GM12865 (cell line): ENCODE data around the gene POU6F2.

Experiments used
- DNase-seq: peaks from one replicate; pipeline ENCODE4 v3.0.0; 2010; ENCODE audit warnings: low read depth
- H3K4me3 ChIP-seq: 2 replicates; pipeline ENCODE4 v1.5.1; 2011; ENCODE audit warnings: mild to moderate bottlenecking, low read depth, low read length, control low read depth
- TF ChIP-seq, protein P1 (sequence below): IDR thresholded peaks from 2 replicates; pipeline ENCODE4 v1.5.1; 2011; ENCODE audit warnings: low read length, control low read depth, low read depth, inconsistent platforms; ENCODE audit not compliant: insufficient read depth; ENCODE audit errors: missing control alignments

The POU6F2 gene

DNA sequence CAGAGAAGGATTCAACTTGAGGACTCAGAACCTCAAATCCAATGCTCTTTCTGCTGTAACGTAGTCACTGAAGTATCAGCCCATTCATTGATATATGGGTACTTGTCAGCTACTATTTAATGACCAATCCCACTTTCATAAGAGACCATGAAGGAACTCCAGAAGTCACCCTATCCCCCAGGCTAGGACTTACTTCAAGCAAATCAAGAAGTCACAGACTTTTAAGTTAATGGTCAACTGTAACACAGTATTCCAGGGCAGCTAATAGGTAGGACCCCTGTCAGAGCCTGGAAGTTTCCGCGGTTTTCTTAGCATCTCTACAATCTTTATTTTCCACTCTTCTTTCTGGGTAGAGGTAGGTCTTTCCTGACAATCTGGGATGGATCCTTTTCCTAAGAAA, 269.9 kb downstream of the POU6F2 start:
- TF ChIP-seq, protein P1, sequence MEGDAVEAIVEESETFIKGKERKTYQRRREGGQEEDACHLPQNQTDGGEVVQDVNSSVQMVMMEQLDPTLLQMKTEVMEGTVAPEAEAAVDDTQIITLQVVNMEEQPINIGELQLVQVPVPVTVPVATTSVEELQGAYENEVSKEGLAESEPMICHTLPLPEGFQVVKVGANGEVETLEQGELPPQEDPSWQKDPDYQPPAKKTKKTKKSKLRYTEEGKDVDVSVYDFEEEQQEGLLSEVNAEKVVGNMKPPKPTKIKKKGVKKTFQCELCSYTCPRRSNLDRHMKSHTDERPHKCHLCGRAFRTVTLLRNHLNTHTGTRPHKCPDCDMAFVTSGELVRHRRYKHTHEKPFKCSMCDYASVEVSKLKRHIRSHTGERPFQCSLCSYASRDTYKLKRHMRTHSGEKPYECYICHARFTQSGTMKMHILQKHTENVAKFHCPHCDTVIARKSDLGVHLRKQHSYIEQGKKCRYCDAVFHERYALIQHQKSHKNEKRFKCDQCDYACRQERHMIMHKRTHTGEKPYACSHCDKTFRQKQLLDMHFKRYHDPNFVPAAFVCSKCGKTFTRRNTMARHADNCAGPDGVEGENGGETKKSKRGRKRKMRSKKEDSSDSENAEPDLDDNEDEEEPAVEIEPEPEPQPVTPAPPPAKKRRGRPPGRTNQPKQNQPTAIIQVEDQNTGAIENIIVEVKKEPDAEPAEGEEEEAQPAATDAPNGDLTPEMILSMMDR: no peak
- DNase-seq: no peak
- H3K4me3 ChIP-seq: no peak overlapping the region

DNA sequence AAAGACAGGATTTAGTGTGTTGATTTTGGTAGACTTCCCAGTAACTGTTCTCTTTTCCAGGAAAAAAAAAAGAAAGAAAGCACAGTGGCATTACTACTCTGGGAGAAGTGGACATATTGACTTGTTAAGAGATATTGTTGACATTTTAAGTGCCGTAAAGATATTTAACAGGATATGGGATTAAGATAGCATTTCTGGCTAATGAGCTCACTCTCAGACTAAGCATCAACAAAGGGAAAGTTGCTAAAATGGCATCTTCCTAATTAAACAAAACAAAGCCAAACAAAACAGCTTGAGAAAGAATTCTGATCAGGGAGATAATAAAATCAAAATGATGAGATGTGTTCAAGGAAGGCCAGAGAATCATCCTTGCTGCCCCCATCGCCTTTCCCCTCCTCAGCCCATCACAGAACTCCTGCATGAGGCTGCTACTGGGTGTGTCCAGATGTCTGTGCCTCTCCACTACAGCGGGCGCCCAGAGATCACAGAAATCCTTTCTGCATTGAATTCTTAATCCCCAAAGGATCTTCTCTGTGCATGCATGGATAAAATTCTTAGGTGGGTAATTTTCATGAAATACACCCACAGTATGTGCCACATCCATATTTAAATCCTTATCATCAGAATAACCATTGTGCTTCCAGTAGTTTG, 270.5 kb downstream of the POU6F2 start:
- H3K4me3 ChIP-seq: no peak overlapping the region
- TF ChIP-seq, protein P1: no peak
- DNase-seq: no peak

DNA sequence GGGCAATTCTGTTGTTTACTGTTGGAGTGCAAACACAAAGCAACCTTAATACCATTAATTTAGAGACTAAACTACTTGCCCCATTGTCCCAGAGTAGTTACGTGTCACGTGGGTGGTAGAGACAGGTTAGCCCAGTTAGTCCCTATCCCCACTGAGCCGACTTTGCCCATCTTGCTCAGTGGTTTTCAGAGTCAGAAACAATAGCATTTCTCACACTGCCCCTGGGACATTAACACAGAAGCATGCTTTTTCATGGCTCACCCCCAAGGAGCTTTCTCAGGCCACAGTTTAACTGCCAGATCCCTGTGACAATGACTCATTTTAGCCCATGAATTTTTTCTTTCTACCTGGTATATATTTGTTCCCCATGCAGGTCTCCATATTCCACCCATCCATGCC, 271.0 kb downstream of the POU6F2 start:
- no peak overlapping the region for H3K4me3 ChIP-seq
- TF ChIP-seq, protein P1: no peak
- no peak for DNase-seq

DNA sequence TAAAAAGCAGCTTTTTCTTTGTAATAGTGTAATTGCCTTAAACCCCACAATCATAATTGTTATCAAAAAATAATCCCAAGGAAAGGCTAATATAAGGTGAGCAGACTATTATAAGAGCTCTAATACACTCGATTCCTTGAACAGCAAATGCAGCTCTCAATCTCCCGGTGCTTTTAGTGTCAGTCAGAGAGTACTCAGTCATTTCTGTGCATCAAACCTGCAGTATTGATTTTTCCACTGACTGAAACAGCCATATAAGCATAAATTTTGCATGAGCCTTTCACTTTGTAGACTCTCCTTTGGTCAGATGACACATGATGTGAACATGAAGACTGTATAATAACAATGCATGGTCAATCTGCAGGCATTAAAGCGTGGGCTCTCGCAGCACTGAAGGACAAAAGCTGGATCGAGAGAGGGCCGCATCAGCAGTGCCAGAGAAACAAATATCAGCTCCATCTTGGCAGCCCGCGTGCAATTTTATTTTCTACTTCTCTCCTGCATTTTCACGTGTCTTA, 272.0 kb downstream of the POU6F2 start:
- no peak for DNase-seq
- TF ChIP-seq, protein P1: no peak
- no peak overlapping the region for H3K4me3 ChIP-seq

DNA sequence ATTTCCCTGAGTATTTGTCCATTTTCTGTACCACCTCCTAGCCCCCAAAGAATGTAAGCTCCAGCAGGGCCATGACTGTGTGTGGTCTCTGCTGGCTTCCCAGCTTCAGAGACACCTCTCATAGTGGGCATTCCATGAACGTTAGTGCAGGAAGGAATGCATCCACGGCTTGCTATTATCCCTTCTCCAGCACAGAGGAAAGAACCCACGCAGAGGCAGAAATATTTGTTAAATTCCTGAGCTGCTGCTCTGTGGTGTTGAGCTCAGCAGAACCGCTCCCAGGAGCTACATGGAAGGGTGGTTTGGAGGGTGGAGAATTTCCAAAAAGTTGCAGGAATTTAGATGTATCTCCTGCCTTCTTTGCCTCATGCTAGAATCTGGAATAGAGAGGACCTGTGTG, 275.2 kb downstream of the POU6F2 start:
- no peak for DNase-seq
- TF ChIP-seq, protein P1: no peak
- H3K4me3 ChIP-seq: no peak overlapping the region

DNA sequence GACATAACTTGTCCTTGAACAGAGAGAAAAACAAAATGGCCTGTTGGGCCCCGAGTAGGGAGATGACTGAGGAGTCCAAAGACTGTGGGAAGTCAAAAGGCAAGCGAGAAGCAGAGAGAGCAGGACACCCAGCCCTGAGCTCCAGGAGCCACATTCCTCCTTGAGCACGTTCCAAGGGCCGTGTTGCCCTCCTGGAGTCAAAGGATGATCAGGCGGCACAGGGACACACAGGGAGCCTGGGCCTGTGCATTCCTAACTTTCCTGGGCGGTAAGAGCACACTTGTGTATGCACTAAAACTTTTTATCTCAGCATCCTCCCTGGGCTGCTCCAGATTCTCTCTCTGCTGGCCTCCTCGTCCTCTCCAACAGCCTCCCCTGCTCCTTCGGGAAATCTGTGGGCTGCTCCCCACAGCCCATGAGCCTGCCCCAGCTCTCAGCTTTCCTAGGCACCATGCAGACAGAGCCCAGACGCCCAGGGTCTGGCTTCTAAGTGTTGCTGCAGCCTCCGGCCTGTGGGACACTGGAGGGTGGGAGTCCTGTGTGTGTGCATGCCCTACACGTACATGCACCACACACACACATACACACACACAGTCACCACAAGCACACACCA, 281.8 kb downstream of the POU6F2 start:
- TF ChIP-seq, protein P1: no peak
- no peak overlapping the region for H3K4me3 ChIP-seq
- no peak for DNase-seq
